Stimulated activated CD4-positive, alpha-beta T cell treated with anti-CD3 and anti-CD28 coated beads, Interleukin-12 subunit alpha, Interleukin-12 subunit beta, amount 100 ng/mL, for 24 hours (primary cell): ENCODE measurements around the gene STK36.

ENCODE experiments used
- DNase-seq, 2 experiments: peaks; one replicate each; pipeline ENCODE4 v3.0.0-alpha.2; 2020; ENCODE audit warnings: low read depth in 2 of 2

STK36 gene, protein sequence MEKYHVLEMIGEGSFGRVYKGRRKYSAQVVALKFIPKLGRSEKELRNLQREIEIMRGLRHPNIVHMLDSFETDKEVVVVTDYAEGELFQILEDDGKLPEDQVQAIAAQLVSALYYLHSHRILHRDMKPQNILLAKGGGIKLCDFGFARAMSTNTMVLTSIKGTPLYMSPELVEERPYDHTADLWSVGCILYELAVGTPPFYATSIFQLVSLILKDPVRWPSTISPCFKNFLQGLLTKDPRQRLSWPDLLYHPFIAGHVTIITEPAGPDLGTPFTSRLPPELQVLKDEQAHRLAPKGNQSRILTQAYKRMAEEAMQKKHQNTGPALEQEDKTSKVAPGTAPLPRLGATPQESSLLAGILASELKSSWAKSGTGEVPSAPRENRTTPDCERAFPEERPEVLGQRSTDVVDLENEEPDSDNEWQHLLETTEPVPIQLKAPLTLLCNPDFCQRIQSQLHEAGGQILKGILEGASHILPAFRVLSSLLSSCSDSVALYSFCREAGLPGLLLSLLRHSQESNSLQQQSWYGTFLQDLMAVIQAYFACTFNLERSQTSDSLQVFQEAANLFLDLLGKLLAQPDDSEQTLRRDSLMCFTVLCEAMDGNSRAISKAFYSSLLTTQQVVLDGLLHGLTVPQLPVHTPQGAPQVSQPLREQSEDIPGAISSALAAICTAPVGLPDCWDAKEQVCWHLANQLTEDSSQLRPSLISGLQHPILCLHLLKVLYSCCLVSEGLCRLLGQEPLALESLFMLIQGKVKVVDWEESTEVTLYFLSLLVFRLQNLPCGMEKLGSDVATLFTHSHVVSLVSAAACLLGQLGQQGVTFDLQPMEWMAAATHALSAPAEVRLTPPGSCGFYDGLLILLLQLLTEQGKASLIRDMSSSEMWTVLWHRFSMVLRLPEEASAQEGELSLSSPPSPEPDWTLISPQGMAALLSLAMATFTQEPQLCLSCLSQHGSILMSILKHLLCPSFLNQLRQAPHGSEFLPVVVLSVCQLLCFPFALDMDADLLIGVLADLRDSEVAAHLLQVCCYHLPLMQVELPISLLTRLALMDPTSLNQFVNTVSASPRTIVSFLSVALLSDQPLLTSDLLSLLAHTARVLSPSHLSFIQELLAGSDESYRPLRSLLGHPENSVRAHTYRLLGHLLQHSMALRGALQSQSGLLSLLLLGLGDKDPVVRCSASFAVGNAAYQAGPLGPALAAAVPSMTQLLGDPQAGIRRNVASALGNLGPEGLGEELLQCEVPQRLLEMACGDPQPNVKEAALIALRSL (N-terminal part only)

DNA sequence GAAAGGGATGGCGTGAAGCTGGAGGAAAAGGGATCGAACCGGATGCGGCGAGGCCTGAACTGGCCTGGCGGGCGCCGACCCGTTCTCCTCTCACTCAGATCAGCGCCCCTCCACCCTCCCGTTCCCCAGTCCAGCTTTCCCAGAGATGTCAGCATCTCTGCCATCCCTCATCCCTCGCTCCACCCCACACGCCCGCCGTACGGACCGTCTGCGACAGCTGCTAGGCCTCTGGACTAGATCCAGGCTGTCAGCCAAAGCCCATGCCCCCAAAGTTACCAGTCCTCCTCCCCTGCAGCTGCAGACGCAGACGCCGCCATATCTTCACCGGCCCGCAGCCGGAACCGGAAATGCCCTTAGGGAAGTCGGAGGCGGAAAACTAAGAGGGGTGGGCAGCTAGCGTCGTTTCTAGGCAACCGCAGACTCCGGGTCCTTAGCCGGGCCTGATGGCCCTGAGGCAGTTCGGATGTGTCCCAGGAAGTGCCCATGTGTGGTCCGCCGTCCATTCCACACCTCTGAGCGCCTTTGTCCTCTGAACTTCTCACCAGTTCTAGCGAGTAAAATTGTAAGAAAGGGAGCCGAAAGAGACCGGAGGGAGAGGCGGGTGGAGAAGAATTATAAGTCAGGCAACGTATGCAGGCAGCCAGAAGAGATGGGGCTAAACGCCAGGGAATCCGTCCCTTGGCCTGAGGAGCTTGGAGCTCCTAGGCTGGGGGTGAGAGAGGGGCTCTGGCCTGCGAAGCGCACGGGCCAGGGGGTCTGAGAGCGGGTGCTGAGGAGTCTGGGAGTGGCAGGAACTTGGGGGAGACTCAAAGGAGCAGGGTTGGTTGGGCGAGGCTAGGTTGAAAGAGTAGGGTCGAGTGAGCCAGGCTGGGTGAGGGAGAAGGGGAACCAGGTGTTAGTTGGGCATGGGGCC lies at the start of gene STK36, which contains the start of gene RNF25:
TSS of gene STK36 (plus strand) at position 433 of the 913 bp plus-strand sequence. CDS start 744 bp downstream, outside the sequence.
TSS of gene RNF25 (minus strand) at position 349 of the 913 bp plus-strand sequence. CDS start at position 317, 32 bp downstream.
- peak; percentile 72 to 77 for DNase-seq

DNA sequence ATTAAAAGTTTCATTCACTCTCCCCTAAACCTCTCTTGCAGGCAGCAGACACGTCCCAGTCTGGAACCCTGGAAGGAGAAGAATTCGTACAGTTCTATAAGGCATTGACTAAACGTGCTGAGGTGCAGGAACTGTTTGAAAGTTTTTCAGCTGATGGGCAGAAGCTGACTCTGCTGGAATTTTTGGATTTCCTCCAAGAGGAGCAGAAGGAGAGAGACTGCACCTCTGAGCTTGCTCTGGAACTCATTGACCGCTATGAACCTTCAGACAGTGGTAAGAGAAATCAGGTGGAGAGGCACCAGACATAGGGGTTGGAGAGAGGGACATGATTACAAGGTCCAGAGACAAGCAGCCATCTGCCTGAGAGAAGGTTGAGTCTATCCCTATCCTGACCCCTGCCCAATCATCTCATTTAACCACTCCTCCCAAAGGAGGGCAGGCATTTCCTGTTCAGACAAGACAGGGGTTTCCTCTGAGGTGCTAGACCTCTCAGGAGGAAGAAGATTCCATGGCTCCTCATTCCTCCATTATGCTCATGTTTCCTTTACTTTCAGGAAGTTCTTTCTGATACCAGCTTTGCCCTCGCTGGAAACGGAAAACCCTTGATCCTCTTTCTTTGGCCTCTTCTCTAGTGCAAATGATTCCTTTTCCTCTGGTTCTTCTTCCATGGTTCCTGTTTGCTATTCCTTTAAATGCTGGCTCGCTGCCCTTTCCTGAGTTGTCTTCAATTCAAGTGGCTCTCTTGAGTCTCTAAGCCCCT lies 49.1 kb upstream of the STK36 start:
- DNase-seq, result no peak

DNA sequence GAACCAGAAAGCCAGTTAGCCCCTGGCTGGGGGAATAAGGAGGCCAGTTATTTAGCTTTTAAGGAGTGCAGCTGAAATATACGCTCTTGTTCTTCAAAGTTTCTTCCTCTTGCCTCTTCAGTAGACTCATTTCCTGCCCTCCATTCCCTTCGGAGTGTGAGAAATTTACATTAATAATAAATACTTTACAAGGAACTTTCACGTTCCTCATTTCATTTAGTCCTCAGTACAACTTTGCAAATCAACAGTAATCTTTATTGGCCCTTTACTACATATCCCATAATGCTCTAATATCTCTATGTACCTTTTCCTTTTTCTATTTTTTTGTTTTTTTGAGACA lies 48.5 kb upstream of the STK36 start:
- no peak for DNase-seq

DNA sequence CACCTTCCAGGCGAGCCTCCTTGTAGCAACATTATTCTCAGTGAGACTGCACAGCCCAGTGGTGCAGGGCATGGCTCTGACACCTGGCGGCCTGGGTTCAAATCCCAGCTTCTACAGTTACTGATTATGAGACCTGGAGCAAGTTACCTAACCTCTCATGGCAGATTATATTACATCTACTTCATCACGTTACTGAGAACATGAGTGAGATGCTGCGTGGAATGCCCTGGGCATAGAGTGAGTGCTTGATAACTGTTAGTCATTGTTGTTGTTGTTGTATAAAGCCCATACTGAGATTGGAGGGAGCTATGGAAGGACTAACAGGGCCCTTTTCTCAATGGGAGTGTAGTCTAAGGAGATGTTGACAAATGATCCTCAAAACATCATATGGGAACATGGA lies 45.5 kb upstream of the STK36 start:
- no peak for DNase-seq

DNA sequence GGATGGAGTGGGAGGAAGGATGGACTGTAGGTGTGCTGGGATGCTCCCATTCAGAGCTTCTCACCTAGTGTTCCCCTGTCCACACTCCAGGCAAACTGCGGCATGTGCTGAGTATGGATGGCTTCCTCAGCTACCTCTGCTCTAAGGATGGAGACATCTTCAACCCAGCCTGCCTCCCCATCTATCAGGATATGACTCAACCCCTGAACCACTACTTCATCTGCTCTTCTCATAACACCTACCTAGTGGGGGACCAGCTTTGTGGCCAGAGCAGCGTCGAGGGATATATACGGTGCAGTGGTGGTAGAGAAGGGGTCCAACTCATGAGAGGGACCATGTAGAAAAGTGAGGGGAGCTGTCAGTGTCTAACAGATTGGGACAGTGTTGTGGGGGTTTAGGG lies 43.9 kb upstream of the STK36 start:
- DNase-seq, result no peak

DNA sequence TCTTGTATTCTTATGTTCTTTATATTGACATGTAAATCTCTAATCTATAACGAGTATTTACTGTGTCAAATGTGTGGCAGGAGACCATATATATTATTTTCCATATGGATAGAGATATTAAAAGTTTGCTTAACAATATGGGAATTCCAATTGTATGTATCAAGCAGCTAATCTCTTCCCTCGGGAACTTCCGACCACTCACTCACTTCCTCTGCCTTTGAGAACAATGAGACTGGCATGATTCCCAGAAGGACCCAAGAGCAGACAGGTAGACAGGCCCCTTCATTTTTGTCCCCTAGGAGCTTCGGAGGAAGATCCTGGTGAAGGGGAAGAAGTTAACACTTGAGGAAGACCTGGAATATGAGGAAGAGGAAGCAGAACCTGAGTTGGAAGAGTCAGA lies 40.0 kb upstream of the STK36 start:
- DNase-seq, result no peak

DNA sequence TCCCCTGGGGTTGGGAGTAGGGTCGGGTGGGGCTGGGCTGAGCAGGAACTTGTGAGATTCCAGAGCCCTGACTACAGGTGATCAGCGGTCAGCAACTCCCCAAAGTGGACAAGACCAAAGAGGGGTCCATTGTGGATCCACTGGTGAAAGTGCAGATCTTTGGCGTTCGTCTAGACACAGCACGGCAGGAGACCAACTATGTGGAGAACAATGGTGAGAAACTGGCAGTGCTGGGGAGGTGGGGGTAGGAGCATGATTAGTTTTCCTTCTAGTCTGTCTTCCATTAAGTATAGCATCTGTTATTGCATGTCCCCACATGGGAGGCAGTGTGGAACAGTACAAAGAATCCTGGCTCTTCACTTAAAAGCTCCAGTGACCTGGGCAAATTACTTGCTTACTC lies 36.2 kb upstream of the STK36 start:
- DNase-seq, result no peak

DNA sequence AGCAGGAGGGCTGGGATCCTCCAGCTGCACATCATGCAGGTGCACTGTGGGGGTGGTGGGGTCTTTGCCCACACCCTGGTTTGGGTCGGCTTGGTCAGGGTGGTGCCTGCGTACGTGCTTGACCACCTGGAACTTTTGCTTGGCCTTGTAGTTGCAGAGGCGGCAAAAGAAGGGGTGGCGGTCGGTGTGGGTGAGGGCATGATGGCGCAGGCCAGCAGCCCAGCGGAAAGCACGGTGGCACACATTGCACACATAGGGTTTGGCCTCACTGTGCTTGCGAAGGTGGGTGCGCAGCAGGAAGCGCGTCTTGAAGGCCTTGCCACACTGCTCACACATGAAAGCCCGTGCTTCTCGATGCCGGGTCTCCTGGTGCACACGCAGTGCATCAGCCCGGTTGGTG lies 33.5 kb upstream of the STK36 start:
- DNase-seq, result no peak

DNA sequence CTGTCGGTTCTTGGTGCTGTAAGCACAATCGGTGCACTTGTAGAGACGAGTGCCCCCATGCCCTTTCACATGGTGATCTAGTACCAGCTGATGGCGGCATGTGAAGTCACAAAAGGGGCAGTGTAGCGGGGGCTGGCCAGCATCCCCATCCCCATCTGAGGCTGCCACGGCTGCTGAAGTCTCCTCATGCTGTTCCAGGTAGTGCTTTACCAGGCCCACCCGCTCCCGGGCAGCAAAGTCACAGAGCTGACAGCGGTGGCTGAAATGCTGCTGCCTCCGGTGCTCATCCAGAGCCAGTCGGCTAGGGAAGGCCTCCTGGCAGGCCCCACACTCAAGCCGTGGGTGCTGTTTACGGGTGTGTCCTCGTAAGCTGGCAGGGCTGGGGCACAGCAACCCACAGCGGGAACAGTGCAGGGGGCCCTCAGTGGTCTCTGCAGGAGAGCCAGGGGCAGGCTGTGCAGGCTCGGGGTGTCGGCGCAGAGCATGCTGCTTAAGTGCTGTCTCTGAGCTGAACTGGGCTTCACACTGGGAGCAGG lies 29.7 kb upstream of the STK36 start:
- DNase-seq, result no peak

DNA sequence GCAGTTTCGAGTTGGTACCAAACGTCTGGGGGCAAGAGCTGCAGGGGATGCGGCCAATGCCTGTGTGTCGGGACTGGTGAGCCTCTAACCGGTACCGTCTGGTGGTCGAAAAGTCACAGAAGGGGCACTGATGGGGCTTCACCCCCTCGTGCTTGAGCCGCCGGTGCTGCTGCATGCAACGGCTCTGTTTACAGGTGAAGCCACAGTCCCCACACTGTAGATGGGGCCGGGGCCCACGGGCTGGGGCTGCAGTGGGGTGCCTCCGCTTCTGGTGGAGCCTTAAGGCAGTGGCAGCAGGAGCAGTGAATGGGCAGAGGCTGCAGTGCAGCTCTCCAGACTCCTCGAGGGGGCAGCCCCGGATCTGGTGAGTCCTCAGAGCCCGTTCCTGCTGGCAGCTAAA lies 29.1 kb upstream of the STK36 start:
- no peak for DNase-seq

DNA sequence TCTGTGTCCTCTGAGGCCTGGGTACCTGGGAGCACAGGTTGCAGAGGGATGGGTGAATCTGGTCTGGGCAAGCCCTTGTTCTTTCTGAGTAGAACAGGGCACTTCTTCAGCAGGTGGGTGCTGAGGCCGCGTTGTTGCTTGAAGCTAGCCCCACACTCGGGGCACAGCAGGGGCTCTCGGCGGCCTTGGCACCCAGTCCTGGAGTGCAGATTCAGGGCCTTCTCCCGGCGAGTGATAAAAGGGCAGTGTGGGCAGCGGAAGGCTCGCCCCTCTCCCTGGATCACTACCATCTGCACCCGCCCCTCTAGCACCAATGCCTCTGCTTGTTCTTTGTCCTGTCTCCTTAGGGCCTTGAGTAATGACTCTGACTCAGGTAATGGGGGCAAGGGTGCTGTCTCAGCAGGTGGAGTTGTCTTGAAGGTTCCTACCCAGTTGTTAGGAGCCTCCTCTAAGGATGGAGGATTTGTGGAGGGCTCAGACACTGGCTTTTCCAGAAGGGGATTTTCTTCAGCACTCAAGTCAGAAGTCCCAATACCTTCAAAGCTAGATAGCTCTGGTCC lies 28.1 kb upstream of the STK36 start:
- DNase-seq, result no peak

DNA sequence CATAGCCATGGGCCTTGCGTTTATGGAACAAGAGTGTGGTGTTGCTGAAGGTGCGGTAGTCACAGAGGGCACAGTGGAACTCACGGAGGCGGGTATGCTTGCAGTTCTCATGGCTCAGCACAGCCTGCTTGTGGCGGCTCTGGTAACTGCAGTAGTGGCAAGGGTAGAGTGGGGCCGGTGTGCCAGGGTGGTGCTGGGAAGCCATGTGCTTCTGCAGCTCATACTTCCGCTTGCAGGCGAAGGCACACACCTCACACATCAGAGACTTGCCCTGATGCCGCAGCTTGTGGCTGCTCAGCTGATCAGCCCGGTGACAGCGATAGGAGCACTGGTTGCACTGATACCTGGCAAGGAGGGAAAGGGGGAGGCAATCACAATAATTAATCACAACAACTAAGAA lies 27.2 kb upstream of the STK36 start:
- DNase-seq, result no peak

DNA sequence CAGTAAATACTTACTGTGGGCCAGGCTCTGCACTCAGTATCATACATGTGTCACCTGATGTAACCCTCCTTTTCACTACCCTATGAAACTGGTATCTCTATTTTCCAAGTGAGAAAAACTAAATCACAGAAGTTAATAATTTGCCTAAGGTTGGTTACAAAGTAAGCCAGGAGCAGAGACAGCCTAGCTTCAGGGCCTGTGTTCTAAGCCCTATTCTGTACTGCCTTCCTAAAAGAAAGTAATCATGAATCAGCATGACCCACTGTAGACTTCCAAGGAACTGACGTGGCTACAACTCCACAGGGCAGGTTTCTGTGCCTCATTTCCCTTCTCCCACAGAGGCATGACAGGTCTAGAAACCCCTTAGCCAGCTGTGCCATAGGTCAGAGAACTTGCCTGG lies 26.8 kb upstream of the STK36 start:
- DNase-seq, result no peak

DNA sequence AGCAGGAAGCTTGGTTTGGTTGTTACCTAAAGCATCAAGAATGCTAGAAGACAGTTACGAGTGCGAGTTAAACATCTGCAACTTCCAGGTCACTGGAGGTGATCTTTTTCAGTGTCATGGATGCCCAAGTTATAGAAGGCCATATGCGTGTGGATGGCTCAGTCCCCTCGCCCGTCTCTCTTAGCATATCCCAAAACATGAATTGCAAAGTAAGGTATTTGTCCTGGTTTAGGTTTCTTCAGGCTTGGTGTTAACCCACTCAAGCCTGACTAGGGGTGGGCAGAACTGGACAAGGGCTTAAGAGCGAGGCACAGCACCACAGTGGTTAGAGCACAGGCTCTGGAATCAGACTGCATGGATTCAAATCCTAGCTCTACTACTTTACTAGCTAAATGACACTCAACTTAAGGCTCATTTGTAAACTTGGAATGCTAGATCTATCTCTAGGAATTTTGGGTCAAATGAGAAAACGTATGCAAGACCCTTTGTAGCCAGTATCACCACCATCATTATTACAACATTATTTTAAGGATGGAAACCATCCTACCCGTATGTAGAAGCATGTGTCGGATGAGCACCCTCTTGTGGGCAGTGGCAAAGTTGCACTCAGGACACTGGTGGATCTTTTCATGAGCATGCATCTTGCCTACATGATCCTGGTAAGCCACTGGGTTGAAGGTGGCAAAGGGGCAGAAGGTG lies 23.6 kb upstream of the STK36 start:
- peak in 1 of 2 experiments; percentile 48 for DNase-seq

DNA sequence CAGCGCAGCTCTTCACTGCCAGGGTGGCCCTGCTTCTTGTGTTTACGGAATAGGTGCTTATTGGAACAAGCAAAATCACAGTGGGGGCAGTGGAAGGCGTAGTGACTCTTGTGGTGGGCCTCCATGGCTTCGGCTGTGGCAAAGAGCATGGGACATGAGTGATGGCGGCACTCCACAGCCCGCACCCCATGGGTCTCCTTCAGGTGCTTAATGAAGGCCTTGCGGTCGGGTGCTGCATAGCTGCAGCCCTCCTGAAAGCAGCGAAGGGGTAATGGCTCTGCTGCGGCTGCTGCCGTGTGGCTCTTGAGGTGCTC lies 23.1 kb upstream of the STK36 start:
- DNase-seq, result no peak

DNA sequence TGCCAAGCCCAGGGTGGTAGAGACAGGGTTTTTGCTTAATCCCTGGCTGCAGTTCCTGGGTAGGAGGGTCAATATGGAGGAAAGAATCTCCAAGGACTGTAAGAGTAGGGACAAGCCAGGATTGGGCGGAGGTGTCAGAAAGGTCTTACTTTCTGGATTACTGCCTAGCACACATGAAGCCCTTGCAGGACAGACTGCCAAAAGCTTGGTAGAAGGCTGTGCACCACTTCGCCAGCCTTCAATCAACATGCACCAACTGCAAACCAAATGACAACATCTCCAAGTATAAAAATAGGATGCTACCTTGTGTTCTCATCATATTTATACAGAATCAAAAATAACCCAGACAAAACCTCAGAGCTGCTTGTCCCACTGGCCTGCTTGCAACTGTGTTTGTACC lies 16.1 kb upstream of the STK36 start:
- DNase-seq, result no peak

DNA sequence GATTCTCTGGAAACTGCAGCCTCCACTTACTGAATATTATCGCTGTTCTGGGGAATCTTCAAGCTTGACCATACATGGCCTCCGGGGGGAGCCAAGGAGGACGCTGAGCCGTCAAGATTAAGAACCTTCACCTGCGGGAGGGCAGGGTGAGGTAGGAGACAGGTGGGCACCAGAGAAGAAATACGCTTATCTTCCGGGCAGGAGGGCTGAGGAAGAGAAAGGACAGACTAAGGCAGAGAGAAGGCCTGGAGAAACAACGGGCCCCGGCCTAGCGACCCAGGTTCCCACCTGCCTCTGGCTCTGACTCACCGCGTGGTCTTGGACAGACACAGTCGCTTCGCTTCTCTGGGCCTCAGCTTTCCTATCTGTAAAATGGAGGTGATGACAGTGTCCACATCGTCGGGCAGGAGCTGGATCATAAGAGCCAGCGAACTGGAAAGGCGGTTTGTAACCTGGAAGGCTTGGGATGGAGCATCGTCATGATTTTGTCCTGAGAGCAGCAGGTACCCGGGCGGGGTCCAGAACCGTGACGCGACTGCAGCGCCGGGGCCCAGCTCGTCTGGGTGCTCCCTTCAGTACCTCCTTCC lies 13.1 kb upstream of the STK36 start:
- DNase-seq, result peak; percentile 19 to 38

DNA sequence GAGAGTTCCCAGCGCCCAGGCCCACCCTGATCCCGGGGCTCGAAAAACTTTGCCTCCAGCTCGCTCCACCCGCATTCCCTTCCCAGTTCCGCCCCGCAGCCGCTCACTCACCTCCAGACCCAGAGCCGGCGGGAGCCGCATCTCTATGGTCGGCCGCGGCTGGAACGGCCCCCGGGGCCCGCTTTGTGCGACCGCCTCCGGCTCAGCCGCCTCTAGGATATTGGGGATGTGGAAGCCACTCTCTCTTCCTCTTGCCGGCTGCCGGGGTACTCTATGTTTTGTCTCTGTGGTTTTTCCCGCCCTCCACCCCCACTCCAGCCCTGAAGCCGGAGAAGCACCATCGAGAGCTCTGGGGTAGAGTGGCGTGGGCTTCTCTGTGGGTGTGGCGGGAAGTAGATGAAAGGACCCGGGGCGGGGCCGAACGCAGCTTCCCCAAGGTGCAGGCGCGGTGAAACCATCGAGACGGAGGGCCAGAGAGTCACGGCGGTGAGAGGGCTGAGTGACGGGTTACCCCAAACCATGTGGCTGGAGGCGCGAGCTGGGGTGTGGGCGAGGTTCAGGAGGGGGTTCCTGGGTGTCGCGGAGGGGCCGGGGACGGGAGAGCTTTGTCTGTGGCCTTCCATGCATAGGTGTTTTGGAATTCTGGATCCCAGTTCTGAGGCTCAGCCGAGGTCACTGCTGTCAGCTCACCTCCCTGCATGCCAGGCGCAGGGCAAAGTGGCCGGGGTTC lies 12.5 kb upstream of the STK36 start, which contains the start of the genes BCS1L and ZNF142:
TSS of gene BCS1L (plus strand) at position 426 of the 730 bp plus-strand sequence. CDS start 1,305 bp downstream, outside the sequence.
TSS of gene ZNF142 (minus strand) at position 366 of the 730 bp plus-strand sequence. CDS start 3,194 bp downstream, outside the sequence.
- peak; percentile 92 to 96 for DNase-seq
